Panc1 (cell line): ENCODE data around the gene MICA. TPM values are rescaled to one million over a fixed set of nuclear protein-coding genes. Genes with fewer than 3 reads are reported as not detected.

ENCODE experiments used
- ATAC-seq: fragments of 200-7000 bp; cut with Tn5 transposase; 2 replicates; pipeline ENCODE4 v1.9.1; 2020; ENCODE audit warnings: mild to moderate bottlenecking, moderate library complexity
- BruUV-seq: library from RNA; stranded (reverse); fragments of 400-500 nt; replicated peaks from 2 replicates; lab custom pipeline; 2021; lab: Mats Ljungman, UMichigan
- CTCF ChIA-PET: fragments of 300-600 bp; sonication (Branson Sonifier 250); formaldehyde crosslinking; loops from one replicate; lab custom pipeline; 2022; ENCODE audit warnings: antibody characterized with exemption; lab: Charles Lee
- POLR2A ChIA-PET: fragments of 300-600 bp; sonication (Branson Sonifier 250); formaldehyde crosslinking; loops from one replicate; lab custom pipeline; 2022; ENCODE audit warnings: antibody characterized with exemption; lab: Charles Lee
- DNase-seq: peaks from one replicate; pipeline ENCODE4 v3.0.0-alpha.2; 2010; ENCODE audit warnings: low read depth, low spot score
- H3K27ac ChIP-seq: 2 replicates; pipeline ENCODE4 v1.5.1; 2011; ENCODE audit warnings: mild to moderate bottlenecking, low read length, inconsistent platforms
- H3K27me3 ChIP-seq: fragments of 200-500 bp; sonication (Bioruptor generic); 2 replicates; pipeline ENCODE4 v1.6.0; 2014; ENCODE audit warnings: low read length, inconsistent platforms; ENCODE audit not compliant: control insufficient read depth, insufficient read depth
- H3K36me3 ChIP-seq: fragments of 200-500 bp; sonication (Bioruptor generic); 2 replicates; pipeline ENCODE4 v1.5.1; 2014; ENCODE audit warnings: inconsistent platforms, mild to moderate bottlenecking, low read length, moderate library complexity; ENCODE audit not compliant: control insufficient read depth, insufficient read depth
- H3K4me1 ChIP-seq: 2 replicates; pipeline ENCODE4 v1.5.1; 2011; ENCODE audit warnings: inconsistent platforms, mild to moderate bottlenecking, low read length, moderate library complexity; ENCODE audit not compliant: control insufficient read depth, insufficient read depth
- H3K4me3 ChIP-seq, 2 experiments: 2 replicates each; pipeline ENCODE4 v1.5.1; 2011 to 2012; ENCODE audit warnings: low read depth in 2 of 2, low read length in 2 of 2, mild to moderate bottlenecking in 2 of 2, inconsistent platforms in 1 of 2, moderate library complexity in 1 of 2
- H3K9me3 ChIP-seq: fragments of 200-500 bp; sonication (Bioruptor generic); 2 replicates; pipeline ENCODE4 v1.5.1; 2014; ENCODE audit warnings: low read depth, mild to moderate bottlenecking, inconsistent platforms, low read length, moderate library complexity; ENCODE audit not compliant: control insufficient read depth, insufficient read depth
- POLR2AphosphoS5 ChIP-seq: IDR thresholded peaks from 2 replicates; pipeline ENCODE4 v1.6.1; 2012; ENCODE audit warnings: mild to moderate bottlenecking, low read depth, low read length, moderate library complexity
- SIN3A ChIP-seq: IDR thresholded peaks from 2 replicates; pipeline ENCODE4 v1.6.1; 2012; ENCODE audit warnings: low read depth, mild to moderate bottlenecking, low read length, moderate library complexity, borderline replicate concordance; ENCODE audit not compliant: insufficient read depth
- TCF7L2 ChIP-seq: IDR thresholded peaks from 2 replicates; pipeline ENCODE4 v1.6.1; 2011; ENCODE audit warnings: mild to moderate bottlenecking, low read depth, low read length, inconsistent platforms
- in situ Hi-C: cut with HindIII; loops from 2 replicates; pipeline ENCODE4 v1.10.0; 2016; ENCODE audit warnings: low sequenced_read_pairs, low pct_unique_long_range_greater_than_20kb
- intact Hi-C: fragments of 100-400 bp; cut with micrococcal nuclease; formaldehyde crosslinking; loops from one replicate; pipeline ENCODE4 v1.10.0; 2022; ENCODE audit not compliant: unreplicated experiment
- total RNA-seq: library from RNA; stranded (reverse); gene quantifications from one replicate; pipeline ENCODE4 v1.2.1, GENCODE V29; 2021; ENCODE audit not compliant: unreplicated experiment
- TF ChIP-seq, protein P1 (sequence below), 2 experiments: IDR thresholded peaks; 2 replicates each; pipeline ENCODE4 v1.6.1; 2011 to 2012; ENCODE audit warnings: low read depth in 2 of 2, control low read depth in 1 of 2, low read length in 1 of 2, mild to moderate bottlenecking in 1 of 2, moderate library complexity in 1 of 2; ENCODE audit not compliant: insufficient read depth in 1 of 2
- TF ChIP-seq, protein P2 (sequence below): fragments of 450-650 bp; IDR thresholded peaks from 2 replicates; pipeline ENCODE4 v1.5.1; 2017; ENCODE audit warnings: mild to moderate bottlenecking

Gene MICA
- total RNA-seq, 1 experiment from 2014 or later, result 33.9 TPM

DNA sequence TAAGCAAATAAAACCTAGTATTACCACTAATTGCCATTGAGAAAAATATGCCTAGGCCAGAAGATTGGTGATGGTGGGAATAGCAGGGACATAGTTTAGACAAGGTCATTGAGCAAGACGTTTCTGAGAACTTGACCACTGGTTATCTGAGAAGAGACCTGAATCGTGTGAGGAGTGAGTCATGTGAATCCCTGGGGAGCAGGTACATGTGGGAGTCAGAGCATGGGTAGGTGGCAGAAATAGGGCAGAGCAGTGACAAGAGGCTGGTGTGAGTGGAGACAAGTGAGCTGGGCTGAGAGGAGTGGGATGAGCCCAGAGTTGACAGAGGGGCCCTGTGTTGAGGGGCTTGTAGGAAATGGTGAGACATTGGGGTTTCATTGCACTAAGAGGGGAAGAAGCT, 16.4 kb downstream of the MICA start:
- 0 out of 2 replicates have a peak, but pooled peaks have one; percentile 12 for ATAC-seq

DNA sequence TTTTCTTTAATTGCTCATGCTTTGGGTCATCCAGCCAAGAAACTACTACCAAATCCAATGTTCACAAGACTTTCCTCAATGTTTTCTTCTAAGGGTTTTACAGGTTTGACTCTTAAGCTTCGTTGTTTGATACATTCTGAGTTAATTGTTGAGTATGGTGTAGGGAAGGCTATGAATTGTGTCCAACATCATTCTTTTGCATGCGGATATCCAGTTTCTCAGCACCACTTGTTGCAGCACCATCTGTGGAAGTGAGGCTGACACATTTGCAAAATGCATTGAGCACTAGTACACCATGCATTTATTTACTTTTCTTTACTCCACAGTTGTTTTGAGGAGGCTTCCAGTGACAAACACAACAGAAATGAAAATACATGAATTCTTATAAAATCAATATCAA, 17.2 kb downstream of the MICA start:
- DNase-seq (no peak), ATAC-seq (no peak)
- Histone ChIP-seq H3K36me3 (peaks cover 7% of the 10 kb centered on the region; the same call in 1 of the 2 replicates), H3K27ac (no peak overlapping the region), H3K9me3 (no peaks in the 10 kb centered on the region), H3K4me3 (no peak overlapping the region), H3K4me1 (no peaks in the 10 kb centered on the region), H3K27me3 (no peaks in the 10 kb centered on the region)
- BruUV-seq, result no TSS peak
- no peak for TF ChIP-seq TCF7L2
- no peak for TF ChIP-seq SIN3A
- TF ChIP-seq, protein P1, sequence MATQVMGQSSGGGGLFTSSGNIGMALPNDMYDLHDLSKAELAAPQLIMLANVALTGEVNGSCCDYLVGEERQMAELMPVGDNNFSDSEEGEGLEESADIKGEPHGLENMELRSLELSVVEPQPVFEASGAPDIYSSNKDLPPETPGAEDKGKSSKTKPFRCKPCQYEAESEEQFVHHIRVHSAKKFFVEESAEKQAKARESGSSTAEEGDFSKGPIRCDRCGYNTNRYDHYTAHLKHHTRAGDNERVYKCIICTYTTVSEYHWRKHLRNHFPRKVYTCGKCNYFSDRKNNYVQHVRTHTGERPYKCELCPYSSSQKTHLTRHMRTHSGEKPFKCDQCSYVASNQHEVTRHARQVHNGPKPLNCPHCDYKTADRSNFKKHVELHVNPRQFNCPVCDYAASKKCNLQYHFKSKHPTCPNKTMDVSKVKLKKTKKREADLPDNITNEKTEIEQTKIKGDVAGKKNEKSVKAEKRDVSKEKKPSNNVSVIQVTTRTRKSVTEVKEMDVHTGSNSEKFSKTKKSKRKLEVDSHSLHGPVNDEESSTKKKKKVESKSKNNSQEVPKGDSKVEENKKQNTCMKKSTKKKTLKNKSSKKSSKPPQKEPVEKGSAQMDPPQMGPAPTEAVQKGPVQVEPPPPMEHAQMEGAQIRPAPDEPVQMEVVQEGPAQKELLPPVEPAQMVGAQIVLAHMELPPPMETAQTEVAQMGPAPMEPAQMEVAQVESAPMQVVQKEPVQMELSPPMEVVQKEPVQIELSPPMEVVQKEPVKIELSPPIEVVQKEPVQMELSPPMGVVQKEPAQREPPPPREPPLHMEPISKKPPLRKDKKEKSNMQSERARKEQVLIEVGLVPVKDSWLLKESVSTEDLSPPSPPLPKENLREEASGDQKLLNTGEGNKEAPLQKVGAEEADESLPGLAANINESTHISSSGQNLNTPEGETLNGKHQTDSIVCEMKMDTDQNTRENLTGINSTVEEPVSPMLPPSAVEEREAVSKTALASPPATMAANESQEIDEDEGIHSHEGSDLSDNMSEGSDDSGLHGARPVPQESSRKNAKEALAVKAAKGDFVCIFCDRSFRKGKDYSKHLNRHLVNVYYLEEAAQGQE (IDR thresholded peaks at IDR 0.05; ENCODE audit: insufficient read depth in 1 of 2, low read depth in 2 of 2, low read length in 1 of 2), result no peak
- POLR2A ChIA-PET, result no interaction called here
- in situ Hi-C loops (no loop called here), intact Hi-C loops (no loop called here)
- CTCF ChIA-PET, result no interaction called here

More for the DNA sequence above, 16.4 kb downstream of the MICA start:
- TF ChIP-seq TCF7L2, result no peak
- TF ChIP-seq, protein P2, sequence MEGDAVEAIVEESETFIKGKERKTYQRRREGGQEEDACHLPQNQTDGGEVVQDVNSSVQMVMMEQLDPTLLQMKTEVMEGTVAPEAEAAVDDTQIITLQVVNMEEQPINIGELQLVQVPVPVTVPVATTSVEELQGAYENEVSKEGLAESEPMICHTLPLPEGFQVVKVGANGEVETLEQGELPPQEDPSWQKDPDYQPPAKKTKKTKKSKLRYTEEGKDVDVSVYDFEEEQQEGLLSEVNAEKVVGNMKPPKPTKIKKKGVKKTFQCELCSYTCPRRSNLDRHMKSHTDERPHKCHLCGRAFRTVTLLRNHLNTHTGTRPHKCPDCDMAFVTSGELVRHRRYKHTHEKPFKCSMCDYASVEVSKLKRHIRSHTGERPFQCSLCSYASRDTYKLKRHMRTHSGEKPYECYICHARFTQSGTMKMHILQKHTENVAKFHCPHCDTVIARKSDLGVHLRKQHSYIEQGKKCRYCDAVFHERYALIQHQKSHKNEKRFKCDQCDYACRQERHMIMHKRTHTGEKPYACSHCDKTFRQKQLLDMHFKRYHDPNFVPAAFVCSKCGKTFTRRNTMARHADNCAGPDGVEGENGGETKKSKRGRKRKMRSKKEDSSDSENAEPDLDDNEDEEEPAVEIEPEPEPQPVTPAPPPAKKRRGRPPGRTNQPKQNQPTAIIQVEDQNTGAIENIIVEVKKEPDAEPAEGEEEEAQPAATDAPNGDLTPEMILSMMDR, result no peak
- TF ChIP-seq POLR2AphosphoS5, result peak; percentile 47; the same call in 1 of the 2 replicates
- CTCF ChIA-PET, result interaction anchor here (1.0 kb wide), 1 partner anchor 21 kb away, joined by 8 read pairs; no protein-coding TSS in a partner anchor
- peaks cover 7% of the 10 kb centered on the region; the same call in 1 of the 2 replicates for H3K36me3 ChIP-seq
- intact Hi-C loops (no loop called here), in situ Hi-C loops (no loop called here)
- no peaks in the 10 kb centered on the region for H3K9me3 ChIP-seq
- BruUV-seq, result no TSS peak
- H3K27ac ChIP-seq, result no peak overlapping the region
- no peaks in the 10 kb centered on the region for H3K27me3 ChIP-seq
- H3K4me1 ChIP-seq, result no peaks in the 10 kb centered on the region
- no peak for DNase-seq
- H3K4me3 ChIP-seq, result no peak overlapping the region
- POLR2A ChIA-PET, result no interaction called here

DNA sequence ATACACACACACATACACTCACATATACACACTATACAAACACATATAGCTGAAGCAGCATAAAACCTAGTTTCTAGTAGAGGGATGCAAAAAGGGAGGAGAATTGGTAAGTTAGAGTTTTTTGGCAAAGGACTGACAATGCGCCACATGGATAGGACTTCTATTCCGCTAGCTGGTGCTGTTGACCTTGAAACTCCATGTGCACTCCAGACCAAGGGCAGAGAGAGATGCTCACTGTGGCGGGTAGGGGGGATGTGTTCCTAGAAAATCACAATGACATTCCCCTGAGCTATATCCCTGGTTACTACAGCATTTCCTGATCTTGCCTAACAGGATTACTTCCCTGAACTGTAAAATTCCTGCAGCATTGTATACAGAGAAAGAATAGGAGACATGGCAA, 19.2 kb downstream of the MICA start:
- in situ Hi-C loops, result no loop called here
- TF ChIP-seq, protein P1 (IDR thresholded peaks at IDR 0.05; ENCODE audit: insufficient read depth in 1 of 2, low read depth in 2 of 2, low read length in 1 of 2), result no peak
- TF ChIP-seq POLR2AphosphoS5, result no peak
- TF ChIP-seq, protein P2, result no peak
- TF ChIP-seq TCF7L2, result no peak
- TF ChIP-seq SIN3A, result no peak
- no peak overlapping the region for H3K4me3 ChIP-seq
- DNase-seq, result no peak
- 0 out of 2 replicates have a peak, but pooled peaks have one; percentile 15 for ATAC-seq
- no peaks in the 10 kb centered on the region for H3K9me3 ChIP-seq
- intact Hi-C loops, result no loop called here
- H3K27ac ChIP-seq, result no peak overlapping the region
- POLR2A ChIA-PET, result no interaction called here
- no TSS peak for BruUV-seq
- no peaks in the 10 kb centered on the region for H3K36me3 ChIP-seq
- no peaks in the 10 kb centered on the region for H3K27me3 ChIP-seq
- no peaks in the 10 kb centered on the region for H3K4me1 ChIP-seq
- CTCF ChIA-PET, result no interaction called here
